Mammary epithelial cell (primary cell): ENCODE data around the gene DSE.

Experiments used
- EZH2 ChIP-seq: IDR thresholded peaks from 2 replicates; pipeline ENCODE4 v1.6.1; 2012; ENCODE audit warnings: low read length, inconsistent platforms, borderline replicate concordance
- TF ChIP-seq, protein P1 (sequence below), 2 donors: IDR thresholded peaks in 1 of 2; conservative IDR thresholded peaks in 1 of 2; 2 replicates each; pipeline ENCODE4 v1.5.1; 2011 to 2012; ENCODE audit warnings: inconsistent platforms in 2 of 2, low read length in 2 of 2, mild to moderate bottlenecking in 2 of 2, control low read depth in 1 of 2, low read depth in 1 of 2; ENCODE audit not compliant: insufficient read depth in 1 of 2; ENCODE audit errors: extremely low read depth in 1 of 2

DNA sequence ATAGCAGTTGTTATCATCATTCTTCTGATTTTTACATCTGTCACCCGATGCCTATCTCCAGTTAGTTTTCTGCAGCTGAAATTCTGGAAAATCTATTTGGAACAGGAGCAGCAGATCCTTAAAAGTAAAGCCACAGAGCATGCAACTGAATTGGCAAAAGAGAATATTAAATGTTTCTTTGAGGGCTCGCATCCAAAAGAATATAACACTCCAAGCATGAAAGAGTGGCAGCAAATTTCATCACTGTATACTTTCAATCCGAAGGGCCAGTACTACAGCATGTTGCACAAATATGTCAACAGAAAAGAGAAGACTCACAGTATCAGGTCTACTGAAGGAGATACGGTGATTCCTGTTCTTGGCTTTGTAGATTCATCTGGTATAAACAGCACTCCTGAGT, 92.6 kb downstream of the DSE start:
- TF ChIP-seq EZH2 = no peak
- TF ChIP-seq, protein P1, sequence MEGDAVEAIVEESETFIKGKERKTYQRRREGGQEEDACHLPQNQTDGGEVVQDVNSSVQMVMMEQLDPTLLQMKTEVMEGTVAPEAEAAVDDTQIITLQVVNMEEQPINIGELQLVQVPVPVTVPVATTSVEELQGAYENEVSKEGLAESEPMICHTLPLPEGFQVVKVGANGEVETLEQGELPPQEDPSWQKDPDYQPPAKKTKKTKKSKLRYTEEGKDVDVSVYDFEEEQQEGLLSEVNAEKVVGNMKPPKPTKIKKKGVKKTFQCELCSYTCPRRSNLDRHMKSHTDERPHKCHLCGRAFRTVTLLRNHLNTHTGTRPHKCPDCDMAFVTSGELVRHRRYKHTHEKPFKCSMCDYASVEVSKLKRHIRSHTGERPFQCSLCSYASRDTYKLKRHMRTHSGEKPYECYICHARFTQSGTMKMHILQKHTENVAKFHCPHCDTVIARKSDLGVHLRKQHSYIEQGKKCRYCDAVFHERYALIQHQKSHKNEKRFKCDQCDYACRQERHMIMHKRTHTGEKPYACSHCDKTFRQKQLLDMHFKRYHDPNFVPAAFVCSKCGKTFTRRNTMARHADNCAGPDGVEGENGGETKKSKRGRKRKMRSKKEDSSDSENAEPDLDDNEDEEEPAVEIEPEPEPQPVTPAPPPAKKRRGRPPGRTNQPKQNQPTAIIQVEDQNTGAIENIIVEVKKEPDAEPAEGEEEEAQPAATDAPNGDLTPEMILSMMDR (conservative IDR thresholded peaks at IDR 0.05 in 1 of 2, IDR thresholded peaks at IDR 0.05 in 1 of 2; ENCODE audit: extremely low read depth in 1 of 2, insufficient read depth in 1 of 2, low read depth in 1 of 2, low read length in 2 of 2) = no peak
